GM12865 (cell line): Measurements from ENCODE around the gene ITGB3.

ENCODE experiments used
- DNase-seq: peaks from one replicate; pipeline ENCODE4 v3.0.0; 2010; ENCODE audit warnings: low read depth
- H3K4me3 ChIP-seq: 2 replicates; pipeline ENCODE4 v1.5.1; 2011; ENCODE audit warnings: mild to moderate bottlenecking, low read depth, low read length, control low read depth
- TF ChIP-seq, protein P1 (sequence below): IDR thresholded peaks from 2 replicates; pipeline ENCODE4 v1.5.1; 2011; ENCODE audit warnings: low read length, control low read depth, low read depth, inconsistent platforms; ENCODE audit not compliant: insufficient read depth; ENCODE audit errors: missing control alignments

Gene ITGB3

DNA sequence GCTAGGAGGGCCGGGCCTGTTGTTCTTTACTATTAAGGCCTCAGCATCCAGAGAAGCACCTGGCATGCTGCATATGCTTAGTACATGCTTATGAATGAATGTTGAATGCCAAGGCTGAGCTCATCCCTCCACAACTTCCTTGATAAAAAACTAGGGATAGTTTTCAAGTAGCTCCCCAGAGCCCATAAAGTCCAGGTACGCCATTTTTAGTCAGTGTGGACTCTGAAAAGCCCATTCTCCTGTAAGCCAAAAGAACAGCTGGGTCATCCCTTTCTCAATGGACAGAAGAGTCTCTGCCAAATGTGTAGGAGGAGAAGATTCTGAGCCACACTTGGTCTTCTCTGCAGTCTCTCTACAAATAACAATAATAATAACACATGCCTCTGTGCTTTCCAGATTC is 8.9 kb upstream of the ITGB3 start:
- no peak for DNase-seq
- H3K4me3 ChIP-seq = no peak overlapping the region
- TF ChIP-seq, protein P1, sequence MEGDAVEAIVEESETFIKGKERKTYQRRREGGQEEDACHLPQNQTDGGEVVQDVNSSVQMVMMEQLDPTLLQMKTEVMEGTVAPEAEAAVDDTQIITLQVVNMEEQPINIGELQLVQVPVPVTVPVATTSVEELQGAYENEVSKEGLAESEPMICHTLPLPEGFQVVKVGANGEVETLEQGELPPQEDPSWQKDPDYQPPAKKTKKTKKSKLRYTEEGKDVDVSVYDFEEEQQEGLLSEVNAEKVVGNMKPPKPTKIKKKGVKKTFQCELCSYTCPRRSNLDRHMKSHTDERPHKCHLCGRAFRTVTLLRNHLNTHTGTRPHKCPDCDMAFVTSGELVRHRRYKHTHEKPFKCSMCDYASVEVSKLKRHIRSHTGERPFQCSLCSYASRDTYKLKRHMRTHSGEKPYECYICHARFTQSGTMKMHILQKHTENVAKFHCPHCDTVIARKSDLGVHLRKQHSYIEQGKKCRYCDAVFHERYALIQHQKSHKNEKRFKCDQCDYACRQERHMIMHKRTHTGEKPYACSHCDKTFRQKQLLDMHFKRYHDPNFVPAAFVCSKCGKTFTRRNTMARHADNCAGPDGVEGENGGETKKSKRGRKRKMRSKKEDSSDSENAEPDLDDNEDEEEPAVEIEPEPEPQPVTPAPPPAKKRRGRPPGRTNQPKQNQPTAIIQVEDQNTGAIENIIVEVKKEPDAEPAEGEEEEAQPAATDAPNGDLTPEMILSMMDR = no peak

DNA sequence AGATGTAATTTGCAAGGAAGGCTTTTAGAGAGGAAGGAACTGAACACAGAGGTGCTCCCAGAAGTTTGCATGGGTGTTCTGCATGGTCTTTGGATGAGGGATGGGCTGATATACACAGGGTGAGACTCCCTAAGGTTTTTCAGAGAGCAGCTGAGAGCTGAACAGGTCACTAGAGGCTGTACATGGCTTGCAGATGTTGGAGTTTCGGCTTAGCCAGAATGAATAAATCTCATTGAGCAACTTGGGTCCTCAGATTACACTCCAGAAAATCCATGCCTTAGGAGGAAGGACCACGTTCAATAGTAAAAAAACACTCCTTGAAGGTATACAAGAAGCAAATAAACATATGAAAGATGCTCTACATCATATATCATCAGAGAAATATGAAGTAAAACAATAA is 7.5 kb upstream of the ITGB3 start:
- no peak overlapping the region for H3K4me3 ChIP-seq
- TF ChIP-seq, protein P1 = no peak
- no peak for DNase-seq

DNA sequence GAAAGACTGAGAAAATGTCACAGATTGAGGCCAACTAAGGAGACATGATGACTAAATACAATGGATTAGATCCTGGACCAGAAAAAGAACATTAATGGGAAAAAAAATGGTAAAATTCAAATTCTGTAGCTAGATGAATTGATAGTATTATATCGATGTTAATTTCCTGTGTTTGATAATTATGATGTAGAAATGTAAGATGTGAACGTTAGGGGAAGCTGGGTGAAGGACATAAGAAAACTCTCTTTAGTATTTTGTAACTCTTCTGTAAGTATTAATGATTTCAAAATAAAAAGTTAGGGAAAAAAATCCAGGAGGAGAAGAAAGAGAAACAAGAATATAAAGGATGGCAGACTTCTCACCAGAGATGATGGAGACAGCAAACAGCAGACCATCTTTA is 2.8 kb upstream of the ITGB3 start:
- TF ChIP-seq, protein P1 = no peak
- H3K4me3 ChIP-seq = no peak overlapping the region
- no peak for DNase-seq

DNA sequence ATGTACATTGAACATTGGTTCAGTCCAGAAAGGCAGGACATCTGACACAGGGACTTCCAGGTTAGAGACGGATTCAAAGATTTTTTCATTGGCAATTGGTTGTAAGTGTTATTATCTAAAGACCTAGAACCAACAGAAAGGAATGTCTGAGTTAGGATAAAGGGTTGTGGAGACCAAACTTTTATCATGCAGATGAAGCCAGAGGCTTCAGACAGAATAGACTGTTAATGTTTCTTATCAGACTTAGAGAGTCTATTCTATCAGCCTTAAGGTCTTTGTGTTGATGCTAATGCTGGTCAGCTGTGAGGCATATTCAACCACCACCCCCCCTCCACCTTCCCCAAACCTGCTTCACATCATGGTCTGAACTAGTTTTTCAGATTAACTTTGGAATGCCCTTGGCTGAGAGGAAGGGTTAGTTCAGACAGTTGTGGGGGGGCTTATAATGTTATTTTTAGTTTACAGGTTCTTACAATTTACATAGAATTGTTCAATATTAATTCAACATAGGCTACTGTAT is 2.1 kb upstream of the ITGB3 start:
- TF ChIP-seq, protein P1 = no peak
- H3K4me3 ChIP-seq = no peak overlapping the region
- no peak for DNase-seq

DNA sequence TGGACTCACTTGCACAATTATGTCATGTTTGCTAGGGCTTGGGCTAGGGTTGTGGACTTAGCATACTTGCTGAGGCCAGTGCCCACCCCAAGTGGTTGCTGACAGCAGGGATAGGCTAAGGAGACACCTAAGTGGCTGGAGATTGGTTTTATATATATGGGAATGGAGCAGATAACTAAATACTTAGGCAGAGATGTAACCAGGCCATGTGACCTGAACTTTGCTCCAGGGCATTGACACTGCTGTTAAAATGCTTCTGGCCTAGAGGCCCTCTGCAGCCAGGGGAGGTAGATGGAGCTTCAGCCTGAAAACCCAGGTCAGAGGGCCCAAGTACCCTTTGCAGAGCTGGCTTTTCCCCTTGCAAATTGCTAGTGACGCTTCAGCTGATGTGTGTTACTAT is 1.4 kb upstream of the ITGB3 start:
- no peak overlapping the region for H3K4me3 ChIP-seq
- TF ChIP-seq, protein P1 = no peak
- no peak for DNase-seq

DNA sequence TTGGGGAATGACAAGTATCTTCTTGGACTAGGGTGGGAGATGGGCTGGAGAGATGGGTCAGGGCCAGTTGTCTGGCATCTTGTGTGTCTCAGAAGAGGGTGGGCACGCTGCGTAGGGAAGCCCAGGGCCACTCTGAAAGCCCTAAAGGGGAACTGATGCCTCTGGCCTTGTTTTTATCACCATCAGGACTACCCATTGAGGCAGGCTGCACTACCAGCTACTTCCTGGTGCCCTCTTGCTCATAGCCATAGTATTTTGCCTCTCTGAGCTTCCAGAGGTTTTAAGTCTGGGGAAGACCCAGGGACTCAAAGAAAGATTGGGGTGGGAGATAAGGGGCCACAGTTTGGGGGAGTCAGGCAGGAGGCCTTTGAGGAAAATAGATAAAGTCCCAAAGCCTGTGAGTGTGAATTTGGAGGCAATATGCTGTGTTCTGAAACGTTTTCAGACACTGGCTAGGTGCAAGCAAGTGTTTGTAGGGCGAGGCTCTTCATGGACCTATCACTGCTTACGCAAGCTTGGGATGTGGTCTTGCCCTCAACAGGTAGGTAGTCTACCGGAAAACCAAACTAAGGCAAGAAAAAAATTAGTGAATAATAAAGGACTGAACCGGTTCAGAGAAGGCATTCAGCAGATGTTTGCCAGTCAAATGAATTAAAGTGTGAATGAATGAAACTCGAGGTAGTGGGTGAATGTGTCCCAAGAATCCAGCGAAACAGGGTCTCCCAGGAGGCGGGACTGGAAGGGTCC is 688 bp upstream of the ITGB3 start:
- H3K4me3 ChIP-seq = peak overlapping the region; percentile 61
- TF ChIP-seq, protein P1 = no peak
- no peak for DNase-seq
